ES-I3 (cell line): Measurements from ENCODE around the gene SLC4A7.
"Not testable (repeated sequence)": the region's sequence is repeated elsewhere in the genome, so short reads cannot be mapped to it uniquely, and the experiment has no call there.

ENCODE experiments used
- H3K36me3 ChIP-seq: 2 replicates; pipeline ENCODE4 v1.6.1; 2013; ENCODE audit warnings: mild to moderate bottlenecking, low read length, control low read depth, moderate library complexity; ENCODE audit not compliant: insufficient read depth
- H3K4me1 ChIP-seq: 2 replicates; pipeline ENCODE4 v1.6.1; 2013; ENCODE audit warnings: mild to moderate bottlenecking, control low read depth, low read length; ENCODE audit not compliant: insufficient read depth
- H3K9ac ChIP-seq: 2 replicates; pipeline ENCODE4 v1.6.1; 2013; ENCODE audit warnings: low read depth, mild to moderate bottlenecking, low read length, moderate library complexity
- H3K9me3 ChIP-seq: 2 replicates; pipeline ENCODE4 v1.6.1; 2013; ENCODE audit warnings: mild to moderate bottlenecking, low read length, moderate library complexity; ENCODE audit not compliant: control insufficient read depth, insufficient read depth

SLC4A7 gene

GRCh38 chr3:27345959-27346865 lies 138.0 kb downstream of the SLC4A7 start:
- no peaks in the 10 kb centered on the region for H3K9me3 ChIP-seq
- no peaks in the 10 kb centered on the region; the same call in 1 of the 2 replicates for H3K36me3 ChIP-seq
- H3K9ac ChIP-seq: no peak overlapping the region
- no peaks in the 10 kb centered on the region for H3K4me1 ChIP-seq

- Histone ChIP-seq H3K9ac (no peak overlapping the region), H3K4me1 (no peaks in the 10 kb centered on the region), H3K36me3 (no peaks in the 10 kb centered on the region; the same call in 1 of the 2 replicates), H3K9me3 (no peaks in the 10 kb centered on the region)
These were observed 138.7 kb downstream of the SLC4A7 start for GRCh38 chr3:27345493-27345892.

GRCh38 chr3:27345045-27345444 lies 139.1 kb downstream of the SLC4A7 start:
- no peaks in the 10 kb centered on the region for H3K9me3 ChIP-seq
- H3K9ac ChIP-seq: no peak overlapping the region
- H3K4me1 ChIP-seq: no peaks in the 10 kb centered on the region
- H3K36me3 ChIP-seq: no peaks in the 10 kb centered on the region; the same call in 1 of the 2 replicates

- Histone ChIP-seq H3K36me3 (no peaks in the 10 kb centered on the region; the same call in 1 of the 2 replicates), H3K4me1 (no peaks in the 10 kb centered on the region)
These were observed 140.0 kb downstream of the SLC4A7 start for GRCh38 chr3:27344192-27344591.

GRCh38 chr3:27342267-27342666 lies 141.9 kb downstream of the SLC4A7 start:
- Histone ChIP-seq H3K9me3 (no peaks in the 10 kb centered on the region), H3K9ac (no peak overlapping the region), H3K36me3 (no peaks in the 10 kb centered on the region; the same call in 1 of the 2 replicates)

More at GRCh38 chr3:27344192-27344591, 140.0 kb downstream of the SLC4A7 start:
- H3K9ac ChIP-seq: no peak overlapping the region
- no peaks in the 10 kb centered on the region for H3K9me3 ChIP-seq

GRCh38 chr3:27340534-27340933 lies 143.7 kb downstream of the SLC4A7 start:
- Histone ChIP-seq H3K9ac (no peak overlapping the region), H3K4me1 (no peaks in the 10 kb centered on the region), H3K9me3 (no peaks in the 10 kb centered on the region), H3K36me3 (no peaks in the 10 kb centered on the region; the same call in 1 of the 2 replicates)

More at GRCh38 chr3:27342267-27342666, 141.9 kb downstream of the SLC4A7 start:
- H3K4me1 ChIP-seq: no peaks in the 10 kb centered on the region

GRCh38 chr3:27335571-27335970 lies 148.6 kb downstream of the SLC4A7 start:
- Histone ChIP-seq H3K9me3 (no peaks in the 10 kb centered on the region), H3K4me1 (no peaks in the 10 kb centered on the region), H3K9ac (no peak overlapping the region), H3K36me3 (no peaks in the 10 kb centered on the region)

- Histone ChIP-seq H3K36me3 (no peaks in the 10 kb centered on the region), H3K9me3 (no peaks in the 10 kb centered on the region), H3K9ac (no peak overlapping the region), H3K4me1 (no peaks in the 10 kb centered on the region)
These were observed 150.3 kb downstream of the SLC4A7 start for GRCh38 chr3:27333843-27334242.

- not testable (repeated sequence) for H3K9ac ChIP-seq, H3K4me1 ChIP-seq, H3K9me3 ChIP-seq, H3K36me3 ChIP-seq
These were observed 155.0 kb downstream of the SLC4A7 start for GRCh38 chr3:27328982-27329762.

- Histone ChIP-seq H3K9me3 (no peaks in the 10 kb centered on the region), H3K4me1 (no peaks in the 10 kb centered on the region), H3K36me3 (no peaks in the 10 kb centered on the region), H3K9ac (no peak overlapping the region)
These were observed 157.3 kb downstream of the SLC4A7 start for GRCh38 chr3:27326629-27327545.

- no peak overlapping the region for H3K9ac ChIP-seq
- H3K4me1 ChIP-seq: no peaks in the 10 kb centered on the region
- H3K9me3 ChIP-seq: no peaks in the 10 kb centered on the region
- H3K36me3 ChIP-seq: no peaks in the 10 kb centered on the region
These were observed 158.0 kb downstream of the SLC4A7 start for GRCh38 chr3:27326202-27326601.

GRCh38 chr3:27325419-27325818 lies 158.8 kb downstream of the SLC4A7 start:
- Histone ChIP-seq H3K36me3 (no peaks in the 10 kb centered on the region), H3K4me1 (no peaks in the 10 kb centered on the region), H3K9me3 (no peaks in the 10 kb centered on the region), H3K9ac (no peak overlapping the region)

- Histone ChIP-seq H3K9me3 (no peaks in the 10 kb centered on the region), H3K4me1 (no peaks in the 10 kb centered on the region), H3K36me3 (no peaks in the 10 kb centered on the region), H3K9ac (no peak overlapping the region)
These were observed 159.5 kb downstream of the SLC4A7 start for GRCh38 chr3:27324686-27325085.

GRCh38 chr3:27323087-27323570 lies 161.1 kb downstream of the SLC4A7 start:
- H3K36me3 ChIP-seq: no peaks in the 10 kb centered on the region
- H3K9ac ChIP-seq: no peak overlapping the region
- no peaks in the 10 kb centered on the region for H3K9me3 ChIP-seq
- H3K4me1 ChIP-seq: no peaks in the 10 kb centered on the region
